A549 treated with dexamethasone at 1 μM for 4 hours (cell line): Measurements from ENCODE around the gene SLC24A4. TPM values are rescaled to one million over a fixed set of nuclear protein-coding genes. Genes with fewer than 3 reads are reported as not detected.

ENCODE experiments used
- total RNA-seq: library from RNA; stranded (reverse); fragments of 200-300 nt; extraction: Qiagen RNA extraction; gene quantifications from 5 replicates; pipeline ENCODE4 v1.2.3, GENCODE V29; 2022

SLC24A4 gene
- total RNA-seq, result 0.19 to 0.41 TPM (median 0.25 TPM) in 5 replicates

GRCh38 chr14:92323011-92323915, at the start of gene SLC24A4:
SLC24A4 (plus strand) TSS chr14:92323165; CDS start chr14:92323831, 666 bp downstream.

GRCh38 chr14:92513204-92513965, 190.4 kb downstream of the SLC24A4 start, which contains the start of gene RIN3:
RIN3 (plus strand) TSS chr14:92513781; CDS start chr14:92513933, 152 bp downstream.

Other genes with a start within 250 kb of the SLC24A4 start
- 22.3 to 37.9 TPM (median 23.6 TPM) in 5 replicates for gene ATXN3, start 216.6 kb upstream of the SLC24A4 start, total RNA-seq
- gene NDUFB1, start 201.5 kb upstream of the SLC24A4 start, total RNA-seq, result 279 to 433 TPM (median 294 TPM) in 5 replicates
- 37.0 to 50.0 TPM (median 46.4 TPM) in 5 replicates for gene CPSF2, start 201.2 kb upstream of the SLC24A4 start, total RNA-seq
- gene RIN3, start 190.6 kb downstream of the SLC24A4 start, total RNA-seq, result 15.4 to 22.4 TPM (median 21.5 TPM) in 5 replicates